Kidney tubule cell (primary cell): ENCODE results near the gene RNF144B.
A peak's percentile ranks its signal among the peaks of the same experiment; 100 is the strongest.
"Not testable (repeated sequence)": the region's sequence is repeated elsewhere in the genome, so short reads cannot be mapped to it uniquely, and the experiment has no call there.

Experiments used
- DNase-seq: peaks from one replicate; pipeline ENCODE4 v3.0.0-alpha.2; 2018; ENCODE audit warnings: low spot score

Gene RNF144B

DNA sequence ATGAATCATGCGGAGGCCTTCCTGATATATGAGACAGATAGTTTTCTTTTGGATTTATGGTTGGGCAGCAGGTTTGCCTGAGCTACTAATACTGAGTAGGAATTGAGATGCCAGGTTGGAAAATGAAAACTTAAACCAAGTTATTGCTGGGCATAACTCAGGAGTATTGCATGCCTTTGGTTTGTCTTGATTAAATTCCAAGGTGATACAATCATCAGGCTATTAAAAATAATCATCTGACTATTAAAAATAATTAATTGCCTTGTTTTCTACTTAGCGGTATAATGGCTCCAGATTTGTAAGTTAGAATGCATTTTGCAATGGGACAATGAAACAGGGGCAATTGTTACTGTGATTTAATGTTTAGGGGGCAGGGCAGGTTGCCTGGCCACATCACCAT is 15.5 kb upstream of the RNF144B start:
- no peak for DNase-seq

DNA sequence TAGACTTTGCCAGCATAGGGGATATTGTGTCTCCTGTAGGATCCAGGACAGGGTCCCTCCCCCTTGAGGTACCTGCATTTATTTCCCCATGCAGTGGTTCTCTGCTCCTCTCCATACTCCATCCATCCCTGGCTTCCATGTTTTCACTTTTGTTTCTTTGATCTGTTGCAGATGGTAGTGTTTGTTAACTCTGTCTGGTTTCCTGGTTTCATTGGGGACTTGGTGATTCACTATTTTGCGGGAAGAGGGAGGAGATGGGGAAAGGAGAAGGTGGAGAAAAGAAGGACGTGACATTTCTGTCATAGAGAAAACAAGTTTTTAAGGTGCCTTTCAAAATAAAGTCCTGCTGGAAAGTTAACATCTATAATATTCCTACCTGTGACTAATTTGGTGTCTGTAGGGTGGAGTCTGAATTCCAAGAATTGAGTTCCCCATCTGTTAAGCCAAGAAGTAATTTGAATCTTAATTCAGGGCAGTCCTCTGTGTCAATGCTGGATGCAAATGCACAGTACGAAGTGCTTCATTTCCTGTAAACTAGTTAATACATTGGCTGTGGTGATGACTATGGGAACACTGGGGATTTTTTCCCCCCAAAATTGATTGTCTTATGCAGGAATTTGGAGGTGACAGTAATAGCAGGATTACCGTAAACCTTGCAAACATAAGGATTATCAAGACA is 6.9 kb upstream of the RNF144B start:
- DNase-seq = peak; percentile 23

DNA sequence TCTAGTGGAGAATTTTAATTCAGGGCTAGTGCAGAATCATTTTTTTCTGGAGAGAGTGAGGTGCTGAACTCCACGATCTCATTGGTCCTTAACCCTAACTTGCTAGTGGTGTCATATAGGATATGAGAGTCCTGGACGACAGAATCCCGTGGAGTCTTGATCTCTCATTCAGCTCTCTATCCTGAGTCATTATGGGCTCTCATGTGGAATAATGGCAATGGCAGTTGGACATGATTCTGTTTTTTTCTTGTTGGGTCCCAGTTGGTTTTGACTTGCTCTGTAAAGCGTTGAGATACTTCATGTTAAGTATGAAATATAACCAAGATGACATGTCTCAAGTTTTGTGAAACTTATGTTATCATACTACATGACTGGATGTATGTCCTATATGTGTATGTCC is 6.3 kb upstream of the RNF144B start:
- no peak for DNase-seq

DNA sequence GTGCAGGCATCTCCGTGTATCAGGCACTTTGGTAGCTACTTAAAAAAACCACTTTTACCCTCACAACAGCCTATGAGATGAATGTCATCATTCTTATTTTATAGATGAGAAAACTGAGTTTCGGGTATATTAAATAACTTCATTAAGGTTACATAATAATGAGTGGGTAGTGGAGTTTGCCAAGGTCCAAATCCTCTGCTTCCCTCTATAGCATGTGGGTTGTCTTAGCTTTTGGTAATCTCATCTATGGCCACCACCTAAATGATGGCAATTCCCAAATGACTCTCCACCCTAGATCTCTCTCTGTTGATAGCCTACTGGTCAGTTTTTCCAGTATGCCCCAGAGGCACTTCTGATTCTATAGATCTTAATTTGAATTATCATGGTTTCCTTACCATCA is 3.7 kb upstream of the RNF144B start:
- DNase-seq = no peak

DNA sequence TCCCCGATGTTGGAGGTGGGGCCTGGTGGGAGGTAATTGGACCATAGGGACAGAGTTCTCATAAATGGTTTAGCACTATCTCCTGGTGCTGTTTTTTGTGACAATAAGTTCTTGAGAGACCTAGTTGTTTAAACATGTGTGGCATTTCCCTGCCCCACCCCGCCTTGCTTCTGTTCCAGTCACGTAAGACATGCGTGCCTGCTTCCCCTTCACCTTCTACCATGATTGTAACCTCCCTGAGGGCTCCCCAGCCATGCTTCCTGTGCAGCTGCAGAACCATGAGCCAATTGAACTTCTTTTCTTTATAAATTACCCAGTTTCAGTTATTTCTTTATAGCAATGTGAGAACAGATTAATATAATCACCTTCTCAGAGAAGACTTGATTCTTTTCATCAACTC is 2.5 kb upstream of the RNF144B start:
- DNase-seq = no peak

DNA sequence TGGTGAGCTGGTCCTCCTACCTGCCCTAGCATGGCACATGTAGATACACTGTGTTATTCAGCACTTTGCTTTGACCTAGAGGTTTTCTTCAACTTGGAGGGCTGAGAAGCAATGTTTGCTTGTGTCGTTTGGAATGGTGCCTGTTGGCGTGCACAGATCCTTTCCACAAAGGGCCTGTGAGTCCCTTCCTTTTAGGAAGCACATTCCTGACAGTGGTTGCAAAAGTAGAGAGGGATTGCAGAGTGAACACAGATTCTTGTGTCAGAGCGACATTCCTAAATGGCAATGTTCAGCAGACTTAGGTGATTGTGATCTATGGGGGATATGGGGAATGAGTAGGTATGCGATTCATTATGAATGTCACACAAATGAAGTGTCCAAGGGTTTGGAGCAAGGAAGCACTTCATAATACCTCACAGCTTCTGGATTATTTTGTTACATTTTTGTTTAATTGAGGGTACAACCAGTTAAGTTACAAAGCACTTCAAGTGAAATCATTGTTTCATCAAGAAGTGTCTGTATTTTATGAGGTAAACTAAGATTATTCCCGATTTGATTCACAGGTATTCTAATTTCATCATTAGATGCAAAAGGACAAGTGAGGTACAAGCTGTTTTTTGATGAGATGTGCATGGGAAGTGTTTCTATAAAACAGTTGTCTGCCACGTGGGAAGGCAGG is 713 bp upstream of the RNF144B start:
- peak; percentile 26 for DNase-seq

DNA sequence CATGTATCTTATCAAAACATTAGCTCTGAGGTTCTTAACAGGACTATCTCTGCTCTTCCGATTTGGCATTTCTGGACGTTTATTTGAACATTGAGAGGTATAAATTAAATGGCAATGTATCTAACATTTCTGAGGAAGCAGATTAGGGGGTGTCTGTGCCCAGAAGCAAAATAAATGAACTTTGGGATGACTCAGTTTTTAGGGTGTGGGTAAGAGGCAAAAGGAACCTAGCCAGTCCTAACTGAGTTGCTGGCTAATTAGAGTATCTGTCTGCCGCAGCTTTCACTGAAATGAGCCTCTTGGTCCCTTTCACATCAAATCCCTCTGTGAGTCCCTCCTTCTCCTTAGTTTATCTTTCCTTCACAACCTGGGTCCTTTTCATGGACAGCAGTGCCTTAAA is 1.1 kb downstream of the RNF144B start:
- DNase-seq = peak; percentile 26

DNA sequence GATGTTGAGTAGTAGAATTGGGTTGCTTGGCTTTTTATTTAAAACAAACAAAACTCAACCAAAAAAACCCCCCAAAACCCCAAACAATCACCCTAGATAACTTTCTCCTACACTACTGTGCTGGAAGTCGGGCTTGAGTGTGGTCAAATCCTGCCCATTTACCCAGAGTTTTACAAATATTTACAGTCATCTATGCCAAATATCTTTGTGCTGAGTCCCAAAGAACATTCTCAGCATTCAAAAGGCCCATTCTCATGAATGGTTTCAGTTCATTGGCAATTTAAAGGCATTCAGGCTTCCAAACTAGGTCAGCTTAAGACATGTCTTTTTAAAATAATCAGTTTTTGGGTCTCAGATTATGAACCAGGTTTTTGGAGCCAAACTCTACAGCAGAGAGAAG is 1.8 kb downstream of the RNF144B start:
- peak; percentile 77 for DNase-seq

DNA sequence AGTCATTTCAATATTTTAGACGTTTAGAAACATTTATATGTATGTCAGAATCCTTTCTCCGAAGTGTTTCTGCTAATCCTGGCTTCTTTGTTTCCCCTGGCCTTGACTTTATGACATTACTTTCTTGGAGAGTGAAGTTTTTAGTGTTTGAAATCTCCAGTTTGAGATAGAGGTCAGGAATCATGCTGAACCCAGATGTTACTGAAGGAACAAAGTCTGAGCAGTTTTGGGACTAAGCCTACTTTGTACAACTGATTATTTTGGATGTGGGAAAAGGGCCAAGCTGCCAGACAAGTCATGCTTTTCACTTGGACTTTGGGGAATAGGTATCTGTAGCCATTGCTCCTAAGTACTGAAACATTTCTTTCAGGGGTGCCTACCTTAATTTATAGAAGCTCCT is 2.3 kb downstream of the RNF144B start:
- no peak for DNase-seq

DNA sequence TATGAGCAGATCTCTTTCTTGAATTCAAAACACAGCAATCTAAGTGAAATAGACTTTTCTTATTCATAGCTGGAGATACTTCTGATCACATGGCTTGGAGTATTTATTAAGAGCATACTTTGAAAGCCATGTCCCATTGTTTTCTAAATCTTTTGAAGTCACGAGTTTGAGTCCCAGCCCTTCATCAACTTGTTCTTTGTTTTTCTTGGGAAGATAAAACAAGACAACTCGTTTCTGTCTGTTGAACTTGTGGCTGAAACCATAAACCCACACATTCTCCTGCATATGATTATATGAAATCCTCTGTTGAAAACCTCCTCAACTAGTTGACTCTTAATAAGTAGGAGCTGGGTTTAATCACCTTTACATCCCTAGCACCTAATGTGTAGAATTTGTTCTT is 3.3 kb downstream of the RNF144B start:
- DNase-seq = peak; percentile 33

DNA sequence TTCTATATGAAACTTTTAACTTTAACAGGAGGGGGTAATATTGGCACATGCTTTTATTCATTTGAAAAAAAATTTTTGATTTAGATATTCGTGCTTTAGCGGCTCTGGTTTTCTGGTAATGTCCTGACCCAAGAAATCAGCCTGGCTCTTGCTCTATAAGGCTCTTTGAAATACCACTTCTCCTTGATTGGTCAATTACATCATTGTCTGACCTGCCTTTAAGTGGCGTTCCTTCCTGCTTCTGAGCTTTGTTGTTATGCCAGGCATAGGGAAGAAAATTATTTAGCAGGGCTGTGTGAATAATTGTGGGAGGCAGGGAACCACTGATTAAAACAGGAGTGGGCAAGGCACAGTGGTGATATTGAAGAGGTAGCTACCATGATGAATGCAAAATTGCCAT is 3.9 kb downstream of the RNF144B start:
- peak; percentile 50 for DNase-seq

DNA sequence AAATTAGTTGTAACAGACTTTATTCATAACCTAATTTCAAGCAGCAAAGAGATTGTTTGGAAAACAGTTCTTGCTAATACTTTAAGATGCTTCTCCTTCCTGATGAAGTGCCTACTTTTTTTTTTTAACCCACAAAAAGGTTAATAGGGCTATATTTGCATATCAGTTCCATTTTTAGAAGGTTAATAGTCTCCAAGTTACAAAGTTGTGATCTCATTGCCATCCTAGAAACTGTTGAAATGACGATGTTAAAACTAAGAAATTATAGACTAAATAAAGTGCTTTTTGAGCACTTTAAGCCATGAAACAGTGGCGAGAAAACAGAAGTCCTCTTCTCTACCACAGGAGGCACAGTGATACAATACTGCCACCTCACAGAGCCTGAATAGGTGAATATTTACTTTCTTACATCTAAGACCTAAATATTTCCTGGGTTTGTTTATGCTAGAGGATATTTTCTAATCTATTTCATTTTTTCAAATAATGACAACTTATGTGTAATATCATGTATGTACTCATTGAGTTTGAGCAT is 5.3 kb downstream of the RNF144B start:
- no peak for DNase-seq

DNA sequence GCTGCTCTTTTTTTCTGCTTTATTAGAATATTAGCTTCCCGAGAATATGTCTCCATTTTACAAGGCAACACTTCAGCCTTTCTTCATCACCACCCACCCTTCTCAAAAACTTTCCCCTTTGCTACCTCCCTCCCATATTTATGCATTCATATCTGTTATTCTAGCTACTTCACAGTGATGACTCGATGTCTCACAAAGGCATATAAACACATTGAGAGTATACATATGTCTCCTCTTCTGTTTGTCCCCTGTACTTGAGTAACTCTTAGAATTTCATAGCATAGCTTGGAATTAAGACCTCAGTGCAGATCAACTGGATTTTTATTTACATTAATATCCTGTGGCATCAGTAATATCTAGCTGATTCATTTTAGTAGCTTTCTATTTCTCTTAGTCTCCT is 6.5 kb downstream of the RNF144B start:
- no peak for DNase-seq

DNA sequence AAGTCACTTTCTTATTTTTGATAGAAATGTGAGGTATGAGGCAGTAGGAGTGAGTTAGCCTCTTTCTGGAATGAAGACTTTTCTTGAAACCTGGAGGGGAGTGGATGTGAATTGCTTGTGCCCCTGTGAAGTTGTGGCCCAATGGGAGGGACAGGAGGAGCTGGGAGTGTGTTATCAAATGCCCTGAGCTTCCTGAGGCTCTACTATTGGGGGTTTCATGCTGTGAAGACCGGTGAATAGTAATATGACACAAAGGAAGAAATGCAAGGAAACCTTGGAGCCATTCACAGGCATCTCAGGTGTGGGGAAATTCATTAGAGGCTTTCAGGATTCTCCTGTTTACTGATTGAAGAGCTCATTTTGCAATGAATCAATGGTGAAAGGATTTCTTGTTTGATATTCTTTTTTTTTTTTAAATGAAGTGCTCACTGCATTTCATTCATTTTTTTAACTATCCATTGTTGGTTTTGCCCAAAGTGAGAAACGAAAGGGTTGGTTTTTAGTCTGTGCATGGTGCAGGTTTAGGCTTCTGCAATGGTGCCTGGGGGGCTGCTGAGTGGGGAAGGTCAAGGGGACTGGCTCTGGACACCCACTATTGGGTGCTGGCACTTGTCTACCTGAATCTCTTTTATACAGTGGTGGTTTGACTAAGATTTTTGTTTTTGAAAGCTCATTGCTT is 8.2 kb downstream of the RNF144B start:
- DNase-seq = no peak

DNA sequence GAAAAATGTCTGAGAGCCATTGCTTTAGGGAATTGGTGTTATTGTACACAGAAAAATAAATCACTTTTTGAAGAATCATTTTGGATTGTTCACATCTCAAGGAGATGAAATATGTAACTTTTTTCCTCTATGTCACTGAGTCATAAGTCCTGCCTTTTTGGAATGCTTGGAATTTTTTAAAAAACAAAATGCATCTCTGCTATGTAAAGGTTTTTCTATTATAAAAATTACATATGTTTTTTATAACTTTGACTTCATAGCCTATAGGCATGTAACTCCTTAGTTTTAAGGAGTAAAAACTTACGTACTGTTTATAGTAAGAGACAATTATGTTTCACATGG is 8.7 kb downstream of the RNF144B start:
- no peak for DNase-seq

DNA sequence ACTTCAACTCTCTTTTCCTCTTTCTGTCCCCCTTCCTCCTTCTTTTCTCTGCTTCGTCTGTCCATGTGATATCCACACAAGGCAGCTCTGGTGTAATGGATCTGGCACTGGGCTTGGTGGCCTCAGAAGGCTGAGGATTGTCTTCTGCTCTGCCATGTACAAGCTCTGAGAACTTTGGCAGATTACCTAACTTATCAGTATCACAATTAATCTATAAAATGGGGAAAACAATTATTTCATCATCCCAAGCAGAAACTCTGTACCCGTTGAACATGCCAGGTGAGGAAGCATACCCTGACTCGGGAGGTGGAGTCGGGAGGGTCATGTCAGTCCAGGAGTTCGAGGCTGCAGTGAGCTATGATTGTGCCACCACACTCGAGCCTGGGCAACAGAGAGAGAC is 10.6 kb downstream of the RNF144B start:
- DNase-seq = no peak

DNA sequence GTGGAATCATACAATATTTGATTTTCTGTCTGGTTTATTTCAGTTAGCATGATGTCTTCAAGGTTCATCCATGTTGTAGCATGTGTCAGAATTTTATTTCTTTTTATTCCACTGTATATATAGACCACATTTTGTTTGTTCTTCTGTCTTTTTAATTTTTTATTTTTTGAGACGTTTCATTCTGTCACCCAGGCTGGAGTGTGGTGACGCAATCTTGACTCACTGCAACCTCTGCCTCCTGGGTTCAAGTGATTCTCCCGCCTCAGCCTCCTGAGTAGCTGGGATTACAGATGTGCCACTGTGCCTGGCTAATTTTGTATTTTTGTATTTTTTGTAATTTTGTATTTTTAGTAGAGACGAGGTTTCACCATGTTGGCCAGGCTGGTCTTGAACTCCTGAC is 11.1 kb downstream of the RNF144B start:
- DNase-seq = not testable (repeated sequence)

DNA sequence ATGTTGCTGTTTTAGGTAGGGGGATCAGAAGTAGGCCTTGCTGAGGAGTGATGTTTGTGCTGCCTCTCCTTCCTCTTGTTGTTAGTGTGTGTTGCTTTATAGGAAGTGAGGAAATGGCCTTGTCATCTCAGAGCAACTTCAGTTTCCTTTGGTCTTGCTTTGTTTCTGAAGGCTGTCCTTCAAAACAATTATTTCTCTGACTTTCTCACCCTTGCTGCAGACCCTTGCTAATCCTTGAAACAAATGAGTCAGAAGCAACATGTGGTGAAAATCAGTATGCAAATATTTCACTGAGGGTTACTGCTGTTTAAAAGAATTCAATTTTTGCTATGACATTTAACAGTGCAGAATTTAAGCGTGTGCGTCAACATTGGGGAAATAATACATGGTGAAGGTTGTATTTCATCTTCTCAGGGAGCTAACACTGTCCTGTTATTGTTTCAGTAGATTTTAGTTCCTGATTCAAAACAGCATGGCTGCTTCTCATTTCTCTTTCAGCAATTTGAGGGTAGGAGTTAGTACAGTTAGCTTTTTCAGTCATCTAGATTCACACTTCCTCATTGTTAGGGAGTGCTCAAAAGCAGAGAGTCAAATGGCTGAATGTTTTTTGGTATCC is 13.8 kb downstream of the RNF144B start:
- DNase-seq = peak; percentile 60

DNA sequence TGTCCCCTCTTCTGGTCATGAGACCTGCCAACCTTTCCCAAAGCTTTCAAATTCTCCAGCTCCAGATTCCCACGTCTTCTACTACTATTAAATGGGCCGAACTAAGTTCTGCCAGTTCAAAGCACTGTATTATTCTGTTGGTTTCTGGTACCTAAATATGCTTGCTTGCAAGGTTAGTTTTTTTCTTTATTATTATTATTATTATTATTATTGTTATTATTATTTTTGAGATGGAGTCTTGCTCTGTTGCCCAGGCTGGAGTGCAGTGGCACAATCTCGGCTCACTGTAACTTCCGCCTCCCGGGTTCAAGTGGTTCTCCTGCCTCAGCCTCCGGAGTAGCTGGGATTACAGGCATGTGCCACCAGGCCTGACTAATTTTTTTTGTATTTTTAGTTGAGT is 17.8 kb downstream of the RNF144B start:
- not testable (repeated sequence) for DNase-seq

DNA sequence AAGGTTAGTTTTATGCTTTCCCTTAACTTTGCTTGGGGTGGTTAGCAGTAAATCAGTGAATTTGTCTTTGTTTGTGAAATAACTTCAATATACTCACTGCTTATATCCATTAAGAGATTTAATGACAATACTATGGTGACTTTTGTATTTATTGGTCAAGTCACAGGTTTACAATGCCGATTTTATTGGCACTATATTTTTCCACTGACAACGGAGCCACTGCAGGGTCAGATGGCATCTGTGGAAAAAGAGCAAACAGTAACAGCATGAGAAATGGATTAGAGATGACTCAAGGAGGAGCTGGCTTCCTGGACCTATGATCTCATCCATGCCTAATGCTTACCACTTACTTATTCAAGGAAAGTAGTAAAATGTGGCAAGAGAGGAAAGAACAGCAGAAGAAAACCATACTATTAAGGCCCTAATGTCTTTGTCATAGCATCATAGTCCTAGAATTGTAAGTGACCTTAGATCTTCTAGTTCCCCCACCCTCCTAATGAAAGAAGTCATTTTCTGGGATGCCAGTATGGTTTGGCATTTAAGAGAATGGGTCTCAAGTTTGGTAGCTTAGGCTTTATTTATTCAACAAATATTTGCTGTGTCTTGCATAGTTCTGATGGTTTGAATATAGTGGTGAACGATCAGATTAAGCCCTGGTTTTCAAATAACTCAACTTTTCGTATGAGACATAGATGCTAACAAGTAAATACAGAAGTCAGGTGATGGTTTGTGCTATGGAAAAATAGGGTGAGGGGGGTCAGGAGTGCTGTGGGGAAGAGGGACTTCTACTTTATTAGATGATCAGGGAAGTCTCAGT is 18.5 kb downstream of the RNF144B start:
- peak; percentile 91 for DNase-seq

DNA sequence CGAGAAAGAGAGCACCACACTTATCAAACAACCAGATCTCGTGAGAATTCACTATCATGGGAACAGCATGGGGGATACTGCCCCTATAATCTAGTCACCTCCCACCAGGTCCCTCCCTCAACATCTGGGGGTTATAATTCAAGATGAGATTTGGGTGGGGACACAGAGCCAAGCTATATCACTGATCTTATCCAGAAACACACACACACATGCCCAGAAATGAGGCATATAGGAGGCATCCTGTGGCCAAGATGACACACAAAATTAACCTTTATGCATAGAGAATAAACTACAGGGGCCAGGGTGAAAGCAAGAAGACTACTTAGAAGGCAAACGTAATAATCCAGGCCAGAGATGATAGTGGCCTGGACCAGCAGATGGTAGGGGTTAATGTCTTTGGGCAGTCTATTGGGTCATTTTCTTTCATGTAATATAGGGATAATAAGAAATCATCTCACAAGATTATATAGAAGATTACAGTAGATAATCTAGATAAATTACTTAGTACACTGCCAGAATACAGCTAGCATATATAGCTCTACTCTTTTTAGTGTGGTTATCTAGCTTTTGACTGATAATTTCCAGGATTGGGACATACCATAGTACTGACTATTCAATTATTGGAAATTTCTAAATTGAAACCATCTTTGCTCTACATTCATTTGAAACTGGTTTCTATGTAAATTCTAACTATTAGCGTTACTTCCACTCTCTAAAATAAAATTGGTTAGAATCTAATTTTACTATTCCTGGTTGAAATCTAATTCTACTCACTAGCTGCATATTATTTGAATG is 20.0 kb downstream of the RNF144B start:
- no peak for DNase-seq
